GM11168 (cell line): Measurements from ENCODE around the gene OPRD1.

Source experiments
- in situ Hi-C: fragments of 300-500 bp; cut with MboI; formaldehyde crosslinking; loops from one replicate; pipeline ENCODE4 v1.12.0; 2022; ENCODE audit warnings: low sequenced_read_pairs; ENCODE audit not compliant: unreplicated experiment

OPRD1 gene

DNA sequence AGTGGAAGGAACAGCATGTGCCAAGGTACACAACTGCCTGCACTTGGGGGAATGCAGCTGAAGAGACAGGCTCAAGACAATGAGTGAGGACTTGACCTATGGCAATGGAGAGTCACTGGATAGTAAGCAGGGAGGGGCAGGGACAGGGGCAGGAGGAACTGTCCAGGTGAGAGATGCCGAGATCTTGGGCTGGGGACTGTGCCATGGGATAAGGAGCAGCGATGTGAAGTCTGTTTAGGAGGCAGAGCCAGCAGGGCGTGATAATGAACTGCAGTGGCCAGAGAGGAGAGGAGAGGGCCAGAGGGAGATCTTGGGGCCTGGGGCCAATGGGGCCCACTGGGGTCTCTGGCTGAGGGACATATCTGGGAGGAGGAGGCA lies 84.6 kb downstream of the OPRD1 start:
- in situ Hi-C loops = no loop called here

DNA sequence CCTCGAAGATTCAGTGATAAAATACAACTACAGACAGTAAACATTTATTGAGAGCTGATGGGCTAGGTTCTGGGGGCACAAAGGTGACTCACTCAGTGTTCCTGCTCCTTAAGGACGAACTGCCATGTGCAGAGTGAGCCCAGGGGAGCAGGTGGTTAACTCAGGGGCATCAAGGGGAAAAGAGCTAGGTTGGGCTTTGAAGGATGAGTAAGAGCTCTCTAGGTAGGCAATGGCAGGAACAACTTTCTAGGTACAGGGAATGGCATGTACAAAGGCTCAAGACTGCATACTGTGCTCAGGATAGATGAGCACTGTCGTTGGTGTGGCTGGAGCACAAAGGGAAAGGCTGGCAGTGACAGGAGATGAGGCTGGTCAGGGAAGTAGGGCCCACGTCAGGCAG lies 85.8 kb downstream of the OPRD1 start:
- in situ Hi-C loops = no loop called here

DNA sequence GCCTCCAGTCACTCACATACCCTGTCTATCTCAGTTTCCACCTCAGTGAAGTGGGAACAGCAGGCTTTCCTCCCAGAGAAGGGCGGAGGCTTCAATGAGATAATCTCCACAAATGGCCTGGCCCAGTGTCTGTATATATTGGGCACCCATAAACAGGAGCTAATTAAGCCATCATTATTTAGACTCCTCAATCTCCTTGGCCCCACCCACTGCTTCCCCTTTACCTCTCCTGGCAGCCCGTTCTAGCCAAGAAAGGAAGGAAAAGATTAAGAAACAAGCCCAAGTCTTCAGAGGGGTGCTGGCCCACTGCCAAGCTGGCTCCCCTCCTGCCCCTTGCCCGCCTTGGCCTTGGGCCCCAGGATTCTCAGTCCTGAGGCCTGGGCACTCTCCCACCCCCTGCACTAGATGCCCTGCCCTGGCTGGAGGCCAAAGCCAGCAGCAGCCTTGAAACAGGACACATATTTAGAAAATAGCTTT lies 86.5 kb downstream of the OPRD1 start:
- in situ Hi-C loops = no loop called here

DNA sequence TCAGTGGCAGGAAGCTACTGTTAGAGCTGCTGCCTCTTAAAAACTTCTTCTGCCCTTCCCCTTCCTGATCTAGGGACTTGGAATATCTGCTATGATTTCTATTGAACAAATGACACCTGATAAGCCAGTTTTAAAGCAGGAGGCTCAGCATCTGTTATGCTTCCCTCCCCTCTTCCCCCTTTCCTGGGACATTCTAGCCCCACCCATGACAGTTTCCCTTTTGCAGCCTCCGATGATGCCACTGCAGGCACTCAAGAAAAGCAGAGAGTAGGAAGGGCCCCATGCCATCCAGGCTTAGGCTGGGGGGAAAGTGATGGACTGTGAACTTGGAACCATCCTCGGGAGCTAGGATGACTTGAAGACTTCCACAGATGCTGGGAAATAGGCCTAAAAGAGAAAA lies 87.3 kb downstream of the OPRD1 start:
- in situ Hi-C loops = no loop called here

DNA sequence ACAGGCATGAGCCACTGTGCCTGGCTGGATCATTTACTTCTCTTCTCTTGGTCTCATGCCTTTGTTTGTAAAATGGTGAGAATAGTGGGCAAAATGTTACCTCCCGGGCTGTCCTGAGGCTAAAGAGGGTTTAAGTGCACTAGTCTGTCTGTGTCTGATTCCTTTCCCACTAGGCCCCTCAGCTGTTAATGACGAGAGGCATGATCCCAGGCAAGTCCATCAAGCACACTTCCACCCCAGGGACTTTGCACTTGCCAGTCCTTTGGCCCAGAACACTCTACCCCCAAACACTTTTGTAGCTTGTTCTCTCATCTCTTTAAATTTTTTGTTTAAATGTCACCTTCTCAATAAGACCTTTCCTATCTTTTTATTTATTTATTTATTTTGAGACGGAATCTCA lies 88.6 kb downstream of the OPRD1 start:
- in situ Hi-C loops = no loop called here

DNA sequence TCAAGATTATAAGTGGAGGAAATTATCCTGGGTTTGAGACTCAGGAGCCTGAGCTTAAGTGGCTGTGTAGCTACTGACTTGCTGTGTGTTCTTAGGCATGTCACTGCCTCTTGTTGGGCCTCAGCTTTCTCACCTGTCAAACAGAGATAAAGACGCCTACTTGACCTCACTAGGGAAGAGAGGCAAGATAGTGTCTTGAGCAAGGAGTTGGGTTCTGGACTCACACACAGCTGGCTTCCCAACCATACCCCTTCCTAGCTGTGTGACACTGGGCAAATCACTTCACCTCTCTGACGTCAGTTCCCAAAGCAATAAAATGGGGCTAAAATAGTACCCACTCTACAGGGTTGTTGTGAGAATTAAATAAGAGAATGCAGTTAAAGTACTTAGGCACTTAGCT lies 90.8 kb downstream of the OPRD1 start:
- in situ Hi-C loops = no loop called here

DNA sequence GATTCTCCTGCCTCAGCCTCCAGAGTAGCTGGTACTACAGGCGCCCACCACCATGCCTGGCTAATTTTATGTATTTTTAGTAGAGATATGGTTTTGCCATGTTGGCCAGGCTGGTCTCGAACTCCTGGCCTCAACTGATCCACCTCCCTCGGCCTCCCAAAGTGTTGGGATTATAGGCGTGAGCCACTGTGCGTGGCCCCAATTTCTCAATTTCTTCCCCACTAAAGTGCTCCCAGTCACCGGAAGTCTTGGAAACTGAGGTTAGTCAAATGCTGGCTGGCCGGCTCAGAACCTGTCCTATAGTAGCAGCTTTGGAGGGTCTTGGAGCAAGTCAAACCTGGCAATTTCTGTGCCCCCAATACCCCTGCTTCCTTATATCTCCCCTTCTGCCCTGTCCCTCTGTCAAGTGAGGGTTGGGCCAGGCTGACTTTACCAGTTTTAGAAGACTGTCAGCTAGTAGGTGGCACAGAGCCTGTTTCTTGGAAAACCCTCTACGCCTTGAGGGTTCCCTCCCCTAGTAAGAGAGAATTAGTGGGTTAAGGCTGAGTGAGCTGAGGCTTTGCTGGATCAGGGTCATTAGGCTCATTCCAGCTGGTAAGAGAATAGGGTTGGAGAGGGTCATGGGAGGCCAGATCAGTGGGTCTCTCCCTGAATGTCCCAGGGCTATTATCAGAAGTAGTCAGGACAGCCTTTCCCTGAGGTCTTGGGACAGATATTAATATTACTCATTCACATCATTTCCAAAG lies 94.1 kb downstream of the OPRD1 start:
- in situ Hi-C loops = no loop called here

DNA sequence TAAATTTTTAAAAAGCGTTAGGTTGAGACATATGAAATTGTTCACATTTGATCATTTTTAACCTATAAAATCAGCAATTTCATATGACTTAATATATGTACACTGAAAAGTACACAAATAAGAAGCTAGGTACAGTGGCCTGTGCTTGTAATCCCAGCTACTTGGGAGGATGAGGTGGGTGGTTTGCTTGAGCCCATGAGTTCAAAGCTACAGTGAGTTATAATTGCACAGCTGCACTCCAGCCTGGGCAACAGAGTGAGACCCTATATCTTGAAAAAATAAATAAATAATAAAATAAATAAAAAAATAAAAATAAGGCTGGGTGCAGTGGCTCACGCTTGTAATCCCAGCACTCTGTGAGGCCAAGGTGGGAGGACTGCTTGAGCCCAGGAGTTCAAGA lies 97.2 kb downstream of the OPRD1 start:
- in situ Hi-C loops = no loop called here

DNA sequence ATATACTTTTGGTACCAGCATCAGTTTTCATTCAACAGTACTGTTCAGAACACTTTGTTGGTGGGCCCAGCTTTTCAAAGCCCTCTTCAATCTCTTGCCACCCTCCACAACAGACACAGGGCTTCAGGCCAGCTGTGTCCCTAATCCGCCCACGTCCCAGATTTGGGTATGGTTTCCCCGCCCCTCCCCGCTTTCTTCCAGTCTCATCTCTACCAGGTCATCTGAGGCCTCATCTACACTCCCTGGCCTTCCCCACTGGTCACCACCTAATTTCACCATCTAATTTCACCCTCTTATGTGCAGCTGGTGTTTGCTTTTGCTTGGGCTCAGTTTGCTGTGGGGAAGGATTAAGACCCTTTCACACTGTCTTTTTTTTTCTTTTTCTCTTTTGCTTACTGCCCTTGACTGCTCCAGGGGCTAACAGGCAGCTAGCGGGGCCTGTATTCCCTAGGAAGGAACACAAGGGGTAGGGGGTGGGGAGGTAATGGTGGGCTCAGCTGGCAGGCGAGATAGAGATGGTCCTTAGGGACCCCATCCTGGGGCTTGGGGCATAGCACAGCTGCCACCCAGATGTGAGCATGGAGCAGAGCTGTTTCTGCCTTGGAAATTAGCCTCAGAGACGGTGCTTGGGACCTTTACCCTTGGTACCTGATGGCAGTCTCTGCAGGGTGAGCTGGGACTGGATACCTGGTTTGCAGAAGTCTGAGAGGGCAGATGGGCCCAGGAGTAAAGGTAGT lies 98.6 kb downstream of the OPRD1 start:
- in situ Hi-C loops = no loop called here

DNA sequence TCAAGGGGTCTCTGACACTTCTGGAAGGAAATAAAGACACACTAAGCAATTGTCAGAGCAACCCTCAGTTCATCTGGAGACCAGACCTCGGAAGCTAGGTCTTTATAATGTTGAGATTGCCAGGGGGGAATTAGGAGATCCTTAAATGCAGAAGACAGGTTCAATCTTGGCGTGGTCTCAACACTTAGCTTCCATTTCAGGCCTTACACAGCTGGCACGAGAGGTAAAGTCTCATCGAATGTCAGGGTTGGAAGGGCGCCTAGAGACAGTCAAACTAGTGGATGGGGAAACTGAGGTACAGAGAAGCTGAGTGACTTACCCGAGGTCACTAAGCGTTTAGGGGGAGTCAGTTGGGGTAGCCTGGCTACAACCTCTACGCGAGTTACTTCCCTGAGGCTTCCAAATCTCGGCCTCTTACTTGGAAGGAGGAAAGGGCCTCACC lies 101.8 kb downstream of the OPRD1 start:
- in situ Hi-C loops = no loop called here

DNA sequence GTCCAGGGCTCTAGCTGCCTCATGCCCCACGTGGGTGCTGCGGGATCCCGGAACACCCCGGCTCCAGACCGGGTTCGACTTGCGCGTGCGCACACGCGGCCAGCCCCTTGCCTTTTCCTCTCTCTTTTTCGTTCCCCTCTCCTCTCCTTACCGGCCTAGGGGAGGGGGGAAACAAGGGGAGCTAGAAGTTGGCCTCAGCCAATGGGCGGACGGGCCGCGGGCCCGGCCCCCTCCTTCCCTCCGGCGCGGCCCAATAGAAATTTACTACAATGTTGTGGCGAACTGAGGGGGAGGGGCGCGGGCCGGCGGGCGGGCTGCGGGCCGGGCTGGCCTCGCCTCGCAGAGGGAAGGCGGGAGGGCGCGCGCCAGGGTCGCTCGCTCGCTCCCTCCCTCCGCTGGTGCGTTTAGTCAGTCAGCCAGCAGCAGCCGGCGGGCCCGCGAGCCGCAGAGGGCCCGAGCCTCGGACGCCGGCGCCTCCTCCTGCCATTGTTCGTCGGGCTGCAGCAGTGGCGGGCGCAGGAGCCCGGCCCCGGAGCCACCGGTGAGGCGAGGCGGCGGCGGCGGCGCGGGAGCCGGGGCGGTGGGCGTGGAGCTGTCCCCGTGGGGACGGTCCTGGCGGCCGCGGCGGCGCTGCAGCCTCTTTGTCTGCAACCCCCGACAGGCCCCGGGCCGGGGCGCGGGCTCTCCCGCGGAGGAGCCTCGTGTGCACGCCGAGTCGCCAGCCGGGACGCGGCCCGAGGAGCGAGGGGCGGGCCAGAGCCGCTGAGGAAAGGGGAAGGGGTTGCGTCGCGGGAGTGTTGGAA lies 102.5 kb downstream of the OPRD1 start, which contains the start of gene EPB41:
TSS of gene EPB41 (plus strand) at position 342 of the 803 bp plus-strand sequence. CDS start 72,869 bp downstream, outside the sequence.
- in situ Hi-C loops = no loop called here

DNA sequence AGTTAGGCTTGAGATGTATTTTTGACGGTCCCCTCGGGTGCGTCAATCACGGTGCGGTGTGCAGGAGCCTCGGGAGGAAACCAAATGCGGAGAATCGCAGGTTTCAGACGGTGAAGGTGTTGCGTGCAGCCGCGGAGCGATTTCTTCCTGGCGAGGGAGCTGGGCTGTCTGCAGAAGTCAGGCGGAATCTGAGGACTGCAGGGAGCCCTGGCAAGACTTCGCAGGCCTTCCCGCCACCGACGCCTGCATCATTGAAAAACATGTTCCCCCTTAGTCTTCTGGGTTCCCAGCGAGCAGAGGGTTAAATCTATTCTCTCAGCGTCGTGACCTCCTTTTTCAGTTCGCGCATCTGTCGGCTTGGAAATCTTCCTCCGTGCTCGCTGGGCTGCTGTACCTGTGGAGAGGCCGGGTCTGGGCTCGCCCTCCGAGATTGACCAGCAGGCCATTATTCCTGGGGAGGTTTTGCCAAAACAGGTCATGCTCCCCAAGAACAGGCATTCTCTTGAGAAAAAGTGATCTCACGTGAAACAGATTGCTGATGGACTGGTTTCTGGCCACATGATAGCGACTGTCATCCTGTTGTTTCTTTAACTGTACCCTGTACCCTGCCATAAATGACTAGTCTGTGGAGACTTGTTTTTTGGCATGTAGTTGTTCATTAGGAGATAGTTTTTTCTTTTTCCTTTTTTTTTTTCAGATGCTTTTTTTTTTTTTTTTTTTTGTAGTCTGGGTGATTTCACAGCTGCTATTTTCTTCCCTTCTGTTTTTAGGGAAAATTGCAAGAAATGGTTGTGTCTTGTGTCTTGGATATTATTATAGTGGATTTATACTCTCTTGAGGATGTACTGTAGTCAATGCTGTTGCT lies 103.3 kb downstream of the OPRD1 start:
- in situ Hi-C loops = no loop called here

DNA sequence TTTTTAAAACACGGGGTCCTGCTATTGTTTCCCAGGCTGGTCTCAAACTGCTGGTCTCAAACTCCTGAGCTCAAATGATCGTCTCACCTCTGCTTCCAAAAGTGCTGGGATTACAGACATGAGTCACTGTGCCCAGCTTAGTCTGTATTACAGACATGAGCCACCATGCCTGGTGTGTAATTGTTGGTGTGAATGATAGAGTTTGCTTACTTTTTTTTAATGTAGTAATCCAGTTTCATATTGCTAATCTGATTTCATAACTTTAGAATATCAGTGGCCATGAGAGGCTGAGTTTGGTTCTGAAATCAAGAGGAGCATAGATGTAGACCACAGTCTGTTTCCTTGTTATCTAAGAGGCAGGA lies 105.8 kb downstream of the OPRD1 start:
- in situ Hi-C loops = no loop called here
